HepG2 (cell line): Measurements from ENCODE around the gene FFAR2.

Source experiments
- CBFB ChIP-seq: sonication (generic); formaldehyde crosslinking; IDR thresholded peaks from 2 replicates; pipeline ENCODE4 v1.4.0; 2020; ENCODE audit warnings: missing genetic modification reagents
- CTCF ChIP-seq: sonication (generic); formaldehyde crosslinking; IDR thresholded peaks from 2 replicates; pipeline ENCODE4 v1.5.0; 2020; ENCODE audit warnings: mild to moderate bottlenecking, missing genetic modification reagents, moderate library complexity
- DPF2 ChIP-seq: sonication (generic); formaldehyde crosslinking; IDR thresholded peaks from 2 replicates; pipeline ENCODE4 v1.4.0; 2020; ENCODE audit warnings: mild to moderate bottlenecking, low read depth, missing genetic modification reagents, borderline replicate concordance
- LRRFIP1 ChIP-seq: sonication (generic); formaldehyde crosslinking; conservative IDR thresholded peaks from 2 replicates; pipeline ENCODE4 v1.4.0; 2020; ENCODE audit warnings: missing genetic modification reagents
- NR2C2 ChIP-seq: sonication (generic); formaldehyde crosslinking; IDR thresholded peaks from 2 replicates; pipeline ENCODE4 v1.4.0; 2020; ENCODE audit warnings: missing genetic modification reagents, mild to moderate bottlenecking, moderate library complexity, borderline replicate concordance
- POLR2AphosphoS5 ChIP-seq: IDR thresholded peaks from 2 replicates; pipeline ENCODE4 v1.6.1; 2012; ENCODE audit warnings: low read depth, low read length
- XBP1 ChIP-seq: sonication (generic); formaldehyde crosslinking; IDR thresholded peaks from 2 replicates; pipeline ENCODE4 v1.5.0; 2020; ENCODE audit warnings: missing genetic modification reagents
- TF ChIP-seq, protein P1 (sequence below): sonication (generic); formaldehyde crosslinking; conservative IDR thresholded peaks from 2 replicates; pipeline ENCODE4 v1.4.0; 2020; ENCODE audit warnings: missing genetic modification reagents

DNA sequence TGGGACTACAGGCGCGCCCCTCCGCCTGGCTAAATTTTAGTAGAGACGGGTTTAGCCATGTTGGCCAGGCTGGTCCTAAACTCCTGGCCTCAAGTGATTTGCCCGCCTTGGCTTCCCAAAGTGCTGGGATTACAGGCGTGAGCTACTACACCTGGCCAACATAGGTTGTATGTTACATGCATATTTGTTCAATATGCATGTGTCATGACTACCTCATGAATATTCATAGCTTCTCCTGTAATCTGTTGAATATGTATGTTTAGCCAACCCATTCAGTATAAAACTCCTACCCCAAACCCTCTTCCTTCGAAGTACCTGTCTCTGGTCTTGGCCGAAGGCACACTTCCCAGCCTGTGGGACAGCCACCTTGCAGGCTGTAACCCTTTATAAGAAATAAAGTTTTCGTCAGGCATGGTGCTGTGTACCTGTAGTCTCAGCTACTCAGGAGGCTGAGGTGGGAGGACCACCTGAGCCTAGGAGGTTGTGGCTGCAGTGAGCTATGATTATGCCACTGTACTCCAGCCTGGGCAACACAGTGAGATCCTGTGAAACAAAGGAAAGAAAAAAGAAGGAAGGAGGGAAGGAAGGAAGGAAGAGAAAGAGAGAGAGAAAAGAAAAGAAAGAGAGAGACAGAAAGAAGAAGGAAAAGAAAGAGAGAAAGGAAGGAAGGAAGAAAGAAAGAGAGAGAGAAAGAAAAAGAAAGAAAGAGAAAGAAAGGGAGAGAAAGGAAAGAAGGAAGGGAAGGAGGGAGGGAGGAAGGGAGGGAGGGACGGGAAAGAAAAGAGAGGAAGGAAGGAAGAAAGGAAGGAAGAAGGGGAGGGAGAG is 47.9 kb upstream of the FFAR2 start:
- TF ChIP-seq POLR2AphosphoS5 (no peak), CTCF (CRISPR knock-in tag) (no peak), LRRFIP1 (no peak), XBP1 (no peak), NR2C2 (CRISPR knock-in tag) (no peak), CBFB (CRISPR knock-in tag) (no peak), DPF2 (CRISPR knock-in tag) (no peak)
- TF ChIP-seq, protein P1, sequence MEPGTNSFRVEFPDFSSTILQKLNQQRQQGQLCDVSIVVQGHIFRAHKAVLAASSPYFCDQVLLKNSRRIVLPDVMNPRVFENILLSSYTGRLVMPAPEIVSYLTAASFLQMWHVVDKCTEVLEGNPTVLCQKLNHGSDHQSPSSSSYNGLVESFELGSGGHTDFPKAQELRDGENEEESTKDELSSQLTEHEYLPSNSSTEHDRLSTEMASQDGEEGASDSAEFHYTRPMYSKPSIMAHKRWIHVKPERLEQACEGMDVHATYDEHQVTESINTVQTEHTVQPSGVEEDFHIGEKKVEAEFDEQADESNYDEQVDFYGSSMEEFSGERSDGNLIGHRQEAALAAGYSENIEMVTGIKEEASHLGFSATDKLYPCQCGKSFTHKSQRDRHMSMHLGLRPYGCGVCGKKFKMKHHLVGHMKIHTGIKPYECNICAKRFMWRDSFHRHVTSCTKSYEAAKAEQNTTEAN (CRISPR knock-in tag) = no peak
